GM12878 (cell line): ENCODE data around the gene AMBP. TPM values are rescaled to one million over a fixed set of nuclear protein-coding genes. Genes with fewer than 3 reads are reported as not detected.

ENCODE experiments used
- ATAC-seq: fragments of 200-7000 bp; cut with Tn5 transposase; 3 replicates; pipeline ENCODE4 v1.9.1; 2020; ENCODE audit warnings: mild to moderate bottlenecking, moderate library complexity
- BruUV-seq: library from RNA; stranded (reverse); fragments of 400-500 nt; replicated peaks from 2 replicates; lab custom pipeline; 2021; lab: Mats Ljungman, UMichigan
- CTCF ChIA-PET: fragments of 300-600 bp; sonication (Branson Sonifier 250); formaldehyde crosslinking; extraction: SDS; loops from one replicate; lab custom pipeline; 2021; ENCODE audit warnings: inconsistent platforms; lab: Yijun Ruan, JAX
- POLR2A ChIA-PET: fragments of 350-600 bp; formaldehyde crosslinking; extraction: SDS; loops from one replicate; lab custom pipeline; 2021; ENCODE audit warnings: inconsistent platforms; lab: Charles Lee
- RAD21 ChIA-PET: fragments of 300-600 bp; sonication (Branson Sonifier 250); formaldehyde crosslinking; loops from one replicate; lab custom pipeline; 2023; ENCODE audit warnings: antibody characterized with exemption; ENCODE audit not compliant: unreplicated experiment; lab: Charles Lee
- SMC1A ChIA-PET: fragments of 300-600 bp; sonication (Branson Sonifier 250); formaldehyde crosslinking; loops from one replicate; lab custom pipeline; 2023; ENCODE audit not compliant: unreplicated experiment, uncharacterized antibody; lab: Charles Lee
- DNase-seq: peaks from one replicate; pipeline ENCODE4 v3.0.0-alpha.2; 2011; ENCODE audit warnings: low read depth, low spot score
- FAIRE-seq: peaks from 3 replicates; lab custom pipeline; 2011; peaks lifted over from hg19 to GRCh38; lab: Jason Lieb, UNC
- H2AFZ ChIP-seq: 2 replicates; pipeline ENCODE4 v1.6.0; 2011; ENCODE audit warnings: low read depth, low read length, control low read depth; ENCODE audit not compliant: control insufficient read depth
- H3K27ac ChIP-seq: 2 replicates; pipeline ENCODE4 v1.5.1; 2011; ENCODE audit warnings: control low read depth; ENCODE audit not compliant: control insufficient read depth, insufficient read depth
- H3K27me3 ChIP-seq, 2 experiments: replicated peaks in 1 of 2; 2 replicates each; pipeline versions ENCODE4 v1.6.0 to v1.6.1; 2011; ENCODE audit warnings: low read length in 1 of 2; ENCODE audit not compliant: control insufficient read depth in 2 of 2, insufficient read depth in 2 of 2
- H3K36me3 ChIP-seq, 2 experiments: 2 replicates each; pipeline ENCODE4 v1.5.1; 2011; ENCODE audit warnings: low read length in 1 of 2; ENCODE audit not compliant: control insufficient read depth in 2 of 2, insufficient read depth in 2 of 2
- H3K4me1 ChIP-seq: 2 replicates; pipeline ENCODE4 v1.6.1; 2011; ENCODE audit warnings: mild to moderate bottlenecking, low read length, moderate library complexity, mixed read lengths; ENCODE audit not compliant: control insufficient read depth, insufficient read depth
- H3K4me2 ChIP-seq: 2 replicates; pipeline ENCODE4 v1.6.0; 2011; ENCODE audit warnings: control low read depth; ENCODE audit not compliant: control insufficient read depth, insufficient read depth
- H3K4me3 ChIP-seq: fragments of 200-600 bp; sonication (generic); 2 replicates; pipeline ENCODE4 v1.5.1; 2016
- H3K79me2 ChIP-seq: 2 replicates; pipeline ENCODE4 v1.6.0; 2011; ENCODE audit warnings: low read length; ENCODE audit not compliant: control insufficient read depth, insufficient read depth
- H3K9ac ChIP-seq: 2 replicates; pipeline ENCODE4 v1.8.0; 2011; ENCODE audit warnings: low read length, control low read depth, mixed read lengths; ENCODE audit not compliant: control insufficient read depth, insufficient read depth
- H3K9me3 ChIP-seq: replicated peaks from 3 replicates; pipeline ENCODE4 v1.5.1; 2011; ENCODE audit warnings: mild to moderate bottlenecking, low read length; ENCODE audit not compliant: control insufficient read depth, insufficient read depth
- H4K20me1 ChIP-seq: 2 replicates; pipeline ENCODE4 v1.6.0; 2011; ENCODE audit not compliant: control insufficient read depth, insufficient read depth
- CBFB ChIP-seq: IDR thresholded peaks from 2 replicates; pipeline ENCODE4 v1.6.1; 2016; ENCODE audit warnings: antibody characterized with exemption, low read depth
- ESRRA ChIP-seq: IDR thresholded peaks from 2 replicates; pipeline ENCODE4 v1.6.1; 2012; ENCODE audit warnings: mild to moderate bottlenecking, low read length, improper control_type of control experiment
- MEF2B ChIP-seq: fragments of 450-650 bp; IDR thresholded peaks from 2 replicates; pipeline ENCODE4 v1.6.1; 2018; ENCODE audit warnings: mild to moderate bottlenecking, moderate library complexity; ENCODE audit not compliant: partially characterized antibody, poor library complexity, severe bottlenecking
- SMC3 ChIP-seq: IDR thresholded peaks from 2 replicates; pipeline ENCODE4 v1.6.1; 2011; ENCODE audit warnings: low read length, improper control_type of control experiment, borderline replicate concordance
- SPI1 ChIP-seq: IDR thresholded peaks from 2 replicates; pipeline ENCODE4 v1.6.1; 2011; ENCODE audit warnings: low read depth, mild to moderate bottlenecking, low read length, moderate library complexity, borderline replicate concordance; ENCODE audit not compliant: insufficient read depth
- WGBS: methylation state at CpG from one replicate; pipeline ENCODE4 v1.1.6; 2016; ENCODE audit warnings: low lambda C conversion rate; ENCODE audit not compliant: insufficient replicate concordance, insufficient coverage; ENCODE audit errors: missing lambda C conversion rate; 5-methylcytosine and 5-hydroxymethylcytosine counted together
- in situ Hi-C: fragments of 300-500 bp; cut with MboI; formaldehyde crosslinking; loops from 9 replicates; pipeline ENCODE4 v1.14.3; 2018; ENCODE audit warnings: mixed read lengths
- intact Hi-C: fragments of 100-400 bp; cut with micrococcal nuclease; formaldehyde crosslinking; loops from one replicate; pipeline ENCODE4 v1.14.2; 2022; ENCODE audit not compliant: unreplicated experiment
- polyA plus RNA-seq, 11 experiments: library from polyadenylated mRNA; depleted of rRNA in 4 of 11; unstranded in 6 of 11; stranded (reverse) in 5 of 11; fragments of >200 nt; fragmentation: Nextera tagmentation in 4 of 11; fragmentation: Illumina TruSeq in 1 of 11; extraction: Ambion mirVana in 4 of 11; extraction: Trizol in 1 of 11; gene quantifications; 1 replicate in 1 of 11; 2 replicates in 10 of 11; pipeline versions ENCODE4 v1.2.1 to v1.2.3, GENCODE V29; 2011 to 2016; ENCODE audit warnings: inconsistent platforms in 2 of 11, missing spikeins in 2 of 11, low read depth in 1 of 11
- total RNA-seq, 4 experiments: library from RNA; depleted of rRNA in 3 of 4; stranded (reverse); fragments of >200 nt in 3 of 4; fragmentation: Illumina TruSeq in 1 of 4; extraction: Trizol in 1 of 4; gene quantifications; 2 replicates each; pipeline versions ENCODE4 v1.2.1 to v1.2.3, GENCODE V29; 2013 to 2021

The AMBP gene
- total and polyA plus RNA-seq, 10 of the 15 experiments (the other 5 are each of a cell fraction or from before 2014, with no cell fraction given): 0.11 to 2.3 (median 0.18) TPM; not detected in 7

- intact Hi-C loops: no loop called here
- POLR2A ChIA-PET: no interaction called here
- no peaks in the 10 kb centered on the region for H3K36me3 ChIP-seq
- ATAC-seq: no peak
- SMC1A ChIA-PET: interaction anchor here (1.0 kb wide), 1 partner anchor 11 kb away, joined by 4 read pairs; no protein-coding TSS in a partner anchor
- H3K27ac ChIP-seq: no peak overlapping the region
- WGBS: 2% methylated on average over 7 of the region's 7 CpGs
- H2AFZ ChIP-seq: no peak overlapping the region
- no peak overlapping the region for H3K4me3 ChIP-seq
- FAIRE-seq: no peak
- in situ Hi-C loops: no loop called here
- H4K20me1 ChIP-seq: no peaks in the 10 kb centered on the region
- TF ChIP-seq SMC3 (no peak), ESRRA (no peak), CBFB (no peak), SPI1 (no peak), MEF2B (no peak)
- TF ChIP-seq, all 136 proteins: peak for 0
- Histone ChIP-seq H3K4me1 (no peaks in the 10 kb centered on the region), H3K9ac (no peak overlapping the region), H3K4me2 (no peak overlapping the region), H3K27me3 (no peaks in the 10 kb centered on the region), H3K79me2 (no peaks in the 10 kb centered on the region), H3K9me3 (no peaks in the 10 kb centered on the region; the same call in 2 of the 3 replicates)
- CTCF ChIA-PET: interaction anchor here (0.6 to 2.1 kb wide), 2 partner anchors 12 to 250 kb away, joined by 3 to 4 read pairs; no protein-coding TSS in a partner anchor
- no TSS peak for BruUV-seq
- DNase-seq: no peak
- RAD21 ChIA-PET: no interaction called here
Observed at GRCh38 chr9:114071197-114071795, 6.8 kb downstream of the AMBP start.
